COLO829 (cell line): ENCODE data around the gene C4orf36.
A peak's percentile ranks its signal among the peaks of the same experiment; 100 is the strongest.

Experiments
- DNase-seq: peaks from one replicate; pipeline ENCODE4 v3.0.0; 2012; ENCODE audit warnings: low spot score

The C4orf36 gene

GRCh38 chr4:86857341-86858052 lies 34.7 kb downstream of the C4orf36 start:
- no peak for DNase-seq

GRCh38 chr4:86856896-86857295 lies 35.3 kb downstream of the C4orf36 start:
- no peak for DNase-seq

- DNase-seq, result peak; percentile 48
Observed at GRCh38 chr4:86855572-86855971, 36.6 kb downstream of the C4orf36 start.

- DNase-seq, result no peak
Observed at GRCh38 chr4:86853209-86853608, 39.0 kb downstream of the C4orf36 start.

GRCh38 chr4:86848732-86849619 lies 43.2 kb downstream of the C4orf36 start, which contains the start of gene SLC10A6:
SLC10A6 (minus strand) TSS chr4:86849384; CDS start chr4:86849115, 269 bp downstream.
- DNase-seq, result no peak

- DNase-seq, result no peak
Observed at GRCh38 chr4:86848136-86848535, 44.1 kb downstream of the C4orf36 start.

GRCh38 chr4:86847571-86847970 lies 44.7 kb downstream of the C4orf36 start:
- DNase-seq, result no peak

GRCh38 chr4:86846921-86847320 lies 45.3 kb downstream of the C4orf36 start:
- DNase-seq, result no peak

DNA sequence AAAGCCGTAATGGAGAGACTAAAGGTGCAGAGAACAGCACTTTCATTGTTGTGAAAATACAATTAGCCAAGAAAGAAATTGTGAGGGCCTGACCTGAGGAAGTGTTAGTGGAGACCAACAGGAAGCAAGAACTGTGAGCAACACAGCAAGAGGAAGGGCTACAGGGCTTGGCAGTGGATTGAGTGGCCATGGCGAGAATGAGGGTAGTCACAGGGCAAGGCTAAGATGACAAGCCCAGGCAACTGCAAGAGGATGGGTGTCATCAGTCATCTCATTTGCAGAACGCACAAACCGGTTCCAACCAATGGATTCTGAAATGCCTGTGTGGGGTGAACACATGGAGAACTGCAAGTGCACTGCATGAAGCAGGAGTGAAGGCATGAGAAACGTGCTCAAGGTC lies 46.6 kb downstream of the C4orf36 start:
- no peak for DNase-seq

GRCh38 chr4:86841309-86841708 lies 50.9 kb downstream of the C4orf36 start:
- DNase-seq, result no peak

DNA sequence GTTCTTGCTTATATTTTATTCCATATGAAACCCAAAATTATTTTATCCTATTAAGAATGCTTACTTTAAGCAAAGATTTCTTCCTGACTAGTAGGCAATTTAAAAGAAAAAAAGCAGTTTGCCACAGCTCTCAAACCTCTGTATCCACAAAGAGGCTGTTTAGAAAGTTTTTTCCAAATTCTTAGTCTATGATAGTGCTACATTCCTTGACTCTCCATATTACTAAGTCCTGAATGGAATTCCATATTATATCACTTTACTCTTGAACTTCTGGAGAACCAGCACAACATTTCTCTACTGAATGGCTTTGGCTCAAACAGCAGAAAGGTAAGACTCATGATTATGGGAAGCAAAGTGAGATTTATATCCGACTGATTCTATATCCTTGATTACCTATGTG lies 51.4 kb downstream of the C4orf36 start:
- DNase-seq, result no peak

GRCh38 chr4:86837691-86838503 lies 54.3 kb downstream of the C4orf36 start:
- no peak for DNase-seq

- no peak for DNase-seq
Observed at GRCh38 chr4:86835677-86836076, 56.5 kb downstream of the C4orf36 start.

- DNase-seq, result no peak
Observed at GRCh38 chr4:86834901-86835300, 57.3 kb downstream of the C4orf36 start.

DNA sequence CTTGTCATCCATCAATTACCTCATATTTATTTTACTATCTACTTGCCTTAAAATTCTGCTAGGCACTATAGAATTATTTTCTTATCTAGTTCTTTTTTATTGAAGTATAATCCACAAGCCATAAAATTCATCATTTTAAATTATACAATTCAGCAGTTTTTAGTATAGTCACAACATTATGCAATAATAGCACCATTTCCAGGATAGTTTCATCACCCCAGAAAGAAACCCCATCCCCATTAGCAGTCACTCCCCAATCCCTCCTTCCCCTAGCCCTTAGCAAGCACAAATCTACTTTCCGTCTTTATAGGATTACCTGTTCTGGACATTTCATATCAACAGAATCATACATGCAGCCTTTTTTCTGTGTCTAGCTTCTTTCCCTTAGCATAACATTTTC lies 58.6 kb downstream of the C4orf36 start:
- no peak for DNase-seq

DNA sequence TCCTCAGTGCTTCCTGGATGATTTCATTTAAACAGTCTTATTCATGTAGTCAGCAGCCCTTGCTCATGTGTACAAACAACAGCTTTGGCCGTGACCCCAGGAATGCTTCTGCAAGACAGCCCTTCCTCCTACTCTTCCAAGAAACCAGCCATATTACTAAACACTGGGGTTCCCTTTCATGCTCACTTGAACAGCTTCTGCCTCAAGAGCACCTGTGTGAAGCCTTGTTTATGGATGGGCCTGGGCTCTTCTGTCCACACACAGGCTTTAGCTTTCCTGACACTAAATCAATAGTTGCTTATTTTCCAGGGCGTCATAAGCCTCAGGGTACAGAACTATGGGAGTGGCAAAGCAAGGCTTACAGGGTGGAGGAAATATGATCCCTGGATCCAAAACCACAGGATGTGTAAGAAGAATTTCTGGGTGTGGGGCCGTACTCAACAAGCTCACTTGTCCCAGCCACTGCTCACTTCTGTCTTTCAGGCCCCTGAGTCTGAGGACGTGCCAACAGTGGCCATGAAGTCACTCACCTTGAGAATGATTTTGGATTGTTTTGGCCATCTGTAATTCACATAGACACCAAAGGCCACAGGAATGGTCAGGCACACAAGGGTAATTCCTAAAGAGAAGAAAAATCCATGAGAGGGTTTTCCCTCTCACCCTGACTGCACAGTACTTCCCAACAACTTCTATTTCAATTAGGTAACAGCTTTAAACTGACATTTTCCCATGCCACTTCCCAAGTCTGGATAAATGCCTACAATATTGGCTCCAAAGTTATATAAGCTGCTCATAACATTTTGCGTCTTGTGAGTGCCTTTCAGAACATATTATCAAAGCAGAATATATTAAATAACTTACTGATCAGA lies 60.7 kb downstream of the C4orf36 start:
- peak; percentile 45 for DNase-seq
